ENCODE data around the gene PLAC8L1.

PLAC8L1 gene

DNA sequence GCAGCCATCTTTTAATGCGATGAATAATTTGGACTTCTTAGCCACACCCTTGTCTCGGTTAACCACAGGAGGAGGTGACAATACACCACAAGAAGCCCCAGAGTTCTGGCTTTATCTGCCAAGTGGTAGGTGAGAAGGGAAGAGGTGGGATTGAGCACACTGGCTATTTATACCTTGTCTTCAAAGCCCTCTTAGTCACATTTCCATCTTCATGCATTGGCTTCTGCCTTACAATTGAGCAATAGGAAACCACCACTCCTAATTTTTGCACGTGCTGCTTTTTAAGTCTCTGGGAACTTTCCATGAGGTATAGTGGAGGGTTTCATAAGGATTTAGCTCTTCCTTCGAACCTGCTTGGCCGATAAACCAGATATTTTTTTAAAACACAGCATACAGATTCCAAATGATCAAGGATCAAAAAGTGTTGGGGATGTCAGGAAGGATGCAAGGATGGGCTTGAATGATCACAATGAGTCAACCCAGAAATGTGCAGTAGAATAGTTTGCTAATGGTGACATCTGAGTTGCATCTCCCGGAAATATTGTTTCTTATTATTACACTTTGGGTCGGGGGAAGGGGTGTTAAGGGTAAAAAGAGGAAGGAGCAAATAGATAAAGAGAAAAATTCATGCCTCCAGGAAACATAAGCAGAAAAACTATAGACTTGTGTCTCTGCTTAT lies 25.5 kb downstream of the PLAC8L1 start:
- no peak for DNase-seq (ENCODE audit: low read depth in 3 of 3)

GRCh38 chr5:146078566-146078965 lies 26.8 kb downstream of the PLAC8L1 start:
- DNase-seq (ENCODE audit: low read depth in 3 of 3), result no peak

DNA sequence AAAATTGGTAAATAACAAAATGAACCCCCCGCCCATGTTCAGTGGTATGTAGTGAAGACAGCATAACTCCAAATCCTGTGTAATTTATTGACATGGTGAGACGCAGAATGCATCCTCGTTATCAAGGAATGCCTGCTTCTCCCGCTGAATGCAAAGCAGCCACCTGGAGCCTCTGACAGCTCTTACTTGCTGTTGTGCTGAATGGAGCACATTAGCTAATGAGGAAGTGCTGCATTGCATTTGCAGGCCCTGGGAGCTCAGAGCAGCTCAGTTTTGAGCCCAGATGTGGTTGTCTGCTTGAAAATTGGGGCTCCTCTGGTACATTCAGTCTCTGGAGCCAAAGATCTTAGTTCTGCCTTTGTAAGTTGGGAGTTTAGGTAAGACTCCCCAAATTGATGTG lies 28.9 kb downstream of the PLAC8L1 start:
- DNase-seq (ENCODE audit: low read depth in 3 of 3), result no peak

- no peak for DNase-seq (ENCODE audit: low read depth in 3 of 3)
Observed at GRCh38 chr5:146076028-146076427, 29.3 kb downstream of the PLAC8L1 start.

DNA sequence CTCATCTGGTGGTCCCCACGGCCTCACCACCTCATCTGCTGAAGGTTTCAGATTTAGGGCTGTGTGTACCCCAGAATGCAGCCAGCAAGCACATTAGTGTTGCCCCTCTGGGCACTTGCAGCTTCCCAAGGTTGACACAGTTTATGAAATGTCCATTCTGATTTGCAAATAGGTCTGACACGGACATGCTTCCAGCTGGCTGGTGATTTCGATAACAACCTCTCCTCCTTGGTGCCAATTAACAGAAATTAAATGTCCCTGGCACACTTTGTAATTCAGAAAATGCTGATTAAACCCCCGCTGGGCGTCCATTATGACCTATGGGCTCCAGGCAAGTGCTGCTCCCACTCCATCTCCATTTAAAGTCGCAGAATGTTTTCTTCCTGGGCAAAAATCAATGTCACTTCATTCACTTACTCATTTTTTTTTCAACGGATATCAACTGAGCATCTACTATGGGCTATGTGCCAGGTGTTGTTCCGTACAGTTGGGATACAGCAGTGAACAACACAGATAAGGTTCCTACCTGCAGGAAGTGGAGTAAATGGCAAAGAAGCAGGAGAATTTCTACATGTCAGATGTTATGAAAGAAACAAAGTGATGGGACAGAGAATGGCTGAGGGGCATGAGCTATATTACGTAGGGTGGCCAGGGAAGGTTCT lies 32.0 kb downstream of the PLAC8L1 start:
- DNase-seq (ENCODE audit: low read depth in 3 of 3), result no peak

GRCh38 chr5:146072595-146072994 lies 32.8 kb downstream of the PLAC8L1 start:
- no peak for DNase-seq (ENCODE audit: low read depth in 3 of 3)

DNA sequence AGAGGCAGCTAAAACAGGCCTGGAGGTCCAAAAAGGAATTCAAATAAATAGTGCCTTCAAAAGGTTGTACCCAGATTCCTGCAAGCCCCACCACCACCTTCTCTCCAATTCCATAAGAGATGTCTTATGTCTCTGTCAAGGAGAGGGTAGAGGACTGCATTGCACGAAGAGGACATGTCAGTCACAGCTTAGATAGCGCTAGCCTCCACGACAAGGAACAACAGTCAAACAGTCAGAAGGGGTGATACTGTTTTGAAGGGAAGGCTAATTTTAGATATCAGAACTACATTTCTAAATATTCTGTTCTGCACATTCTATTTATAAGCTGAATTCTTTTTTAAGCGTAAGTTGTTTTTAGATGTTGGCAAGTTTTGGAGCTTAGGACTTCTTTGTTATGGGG lies 34.2 kb downstream of the PLAC8L1 start:
- no peak for DNase-seq (ENCODE audit: low read depth in 3 of 3)

DNA sequence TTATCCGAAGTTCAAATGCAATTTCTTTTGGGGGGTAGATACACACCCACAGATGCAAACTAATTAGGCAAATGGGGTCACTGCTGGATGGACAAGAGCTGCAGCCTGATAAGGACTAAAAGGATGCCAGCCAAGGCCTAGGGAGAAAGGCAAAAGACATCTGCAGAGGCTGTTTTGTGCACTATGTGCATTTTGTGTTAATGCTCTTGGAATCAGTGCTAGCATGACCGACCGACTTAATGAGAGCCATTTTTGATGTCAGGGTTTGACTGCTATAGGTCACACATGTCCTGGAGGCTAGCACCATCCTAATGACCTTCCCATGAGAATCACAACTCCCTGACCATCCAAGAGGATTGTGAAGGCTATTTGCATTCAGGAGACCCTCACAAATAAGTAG lies 34.6 kb downstream of the PLAC8L1 start:
- DNase-seq (ENCODE audit: low read depth in 3 of 3), result no peak

DNA sequence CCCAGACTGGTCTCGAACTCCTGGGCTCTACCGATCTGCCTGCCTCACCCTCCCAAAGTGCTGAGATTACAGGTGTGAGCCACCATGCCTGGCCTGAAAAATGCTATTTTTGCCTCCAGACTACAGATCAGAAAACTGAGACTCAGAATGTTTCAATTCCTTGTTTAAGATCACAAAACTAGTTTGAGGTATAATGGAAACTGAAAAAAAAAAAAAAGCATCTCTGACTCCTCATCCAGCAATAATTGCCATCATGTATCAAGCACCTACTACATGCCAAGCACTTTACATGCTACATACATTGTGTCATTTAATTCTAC lies 35.6 kb downstream of the PLAC8L1 start:
- no peak for DNase-seq (ENCODE audit: low read depth in 3 of 3)

DNA sequence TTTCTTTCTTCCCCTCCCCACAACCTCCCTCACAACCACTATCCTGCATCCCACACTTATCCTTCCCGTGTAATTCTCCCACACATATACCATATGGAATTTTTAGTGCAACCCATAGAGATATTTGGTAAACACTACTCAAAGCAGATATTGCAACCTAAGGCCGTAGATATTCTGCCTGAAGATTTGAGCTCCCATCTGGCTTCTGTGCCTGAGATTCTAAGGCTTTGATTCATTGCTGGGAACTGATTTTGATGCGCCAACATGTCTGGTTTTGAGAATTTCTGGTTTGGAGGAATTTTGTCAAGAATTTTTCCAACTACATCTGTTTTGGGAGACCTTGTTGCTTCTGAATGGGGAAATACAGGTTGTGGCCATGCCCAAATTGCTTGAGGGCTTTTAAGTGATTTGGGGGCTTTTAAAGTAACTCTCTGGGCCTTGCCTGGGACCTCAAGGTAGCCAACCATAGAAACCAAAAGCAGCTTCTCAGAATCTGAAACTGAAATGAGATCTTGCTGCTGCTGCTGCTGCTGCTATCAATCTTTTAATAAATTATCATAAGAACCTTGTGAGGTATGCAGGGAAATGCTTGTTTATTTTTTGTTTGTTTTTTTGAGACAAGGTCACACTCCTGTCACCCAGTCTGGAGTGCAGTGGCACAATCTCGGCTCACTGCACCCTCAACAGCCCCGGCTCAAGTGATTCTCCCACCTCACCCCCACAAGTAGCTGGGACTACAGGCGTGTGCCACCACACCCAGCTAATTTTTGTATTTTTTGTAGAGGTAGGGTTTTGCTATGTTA lies 36.2 kb downstream of the PLAC8L1 start:
- no peak for DNase-seq (ENCODE audit: low read depth in 3 of 3)

- no peak for DNase-seq (ENCODE audit: low read depth in 3 of 3)
Observed at GRCh38 chr5:146068206-146068605, 37.2 kb downstream of the PLAC8L1 start.

DNA sequence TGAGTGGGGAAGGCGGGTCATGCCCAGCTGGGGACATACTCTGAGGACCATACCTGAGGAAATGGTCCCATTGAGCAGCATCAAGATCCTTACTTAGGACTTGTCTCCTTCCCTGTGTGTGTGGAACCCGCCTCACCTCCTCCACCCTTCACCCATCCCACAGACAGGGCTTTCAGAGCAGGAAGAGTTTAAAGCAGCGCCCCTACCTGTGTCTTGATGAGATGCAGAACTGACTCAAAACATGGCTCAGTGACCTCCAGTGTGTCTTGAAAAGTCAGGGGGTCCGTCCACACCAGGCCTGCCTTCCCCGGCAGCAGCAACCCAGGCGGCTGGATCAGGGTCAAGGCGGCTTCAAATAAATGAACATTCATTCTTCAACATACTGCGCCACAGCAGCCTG lies 38.4 kb downstream of the PLAC8L1 start:
- no peak for DNase-seq (ENCODE audit: low read depth in 3 of 3)

DNA sequence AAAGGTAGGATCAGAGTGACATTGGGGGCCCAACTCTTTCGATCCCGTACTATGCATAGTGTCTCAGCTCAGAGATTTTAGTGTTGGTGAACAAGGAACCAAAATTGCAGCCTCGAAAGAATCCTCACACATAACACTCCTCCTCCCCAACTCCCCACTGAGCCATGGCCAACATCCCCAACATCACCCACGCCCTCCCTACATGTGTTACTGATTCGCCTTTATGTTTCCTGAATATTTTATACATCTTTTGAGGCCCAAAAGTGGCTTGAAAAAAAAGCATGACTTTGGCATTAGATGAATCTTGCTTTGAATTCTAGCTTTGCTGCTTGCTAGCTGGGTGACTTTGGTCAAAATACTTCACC lies 45.2 kb downstream of the PLAC8L1 start:
- no peak for DNase-seq (ENCODE audit: low read depth in 3 of 3)

GRCh38 chr5:146059460-146060220 lies 45.7 kb downstream of the PLAC8L1 start:
- no peak for DNase-seq (ENCODE audit: low read depth in 3 of 3)

DNA sequence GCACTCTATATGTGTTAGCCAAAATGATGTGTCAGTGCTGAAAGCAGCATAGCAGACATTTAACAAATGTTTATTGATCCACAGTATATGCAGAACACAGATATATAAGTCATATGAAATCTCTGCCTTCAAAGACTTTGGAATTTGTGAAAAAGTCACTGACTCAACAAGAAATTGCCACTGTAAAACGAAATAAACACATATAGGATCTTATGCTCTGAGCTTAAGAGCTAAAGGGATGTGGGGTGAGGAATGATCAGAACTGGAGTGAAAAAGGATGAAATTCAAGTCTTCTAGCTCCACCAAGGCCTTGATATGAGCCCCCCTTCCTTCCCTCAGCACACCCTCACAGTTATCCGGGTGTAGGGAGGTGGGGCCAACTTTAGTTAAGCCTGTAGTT lies 49.9 kb downstream of the PLAC8L1 start:
- DNase-seq (ENCODE audit: low read depth in 3 of 3), result no peak

DNA sequence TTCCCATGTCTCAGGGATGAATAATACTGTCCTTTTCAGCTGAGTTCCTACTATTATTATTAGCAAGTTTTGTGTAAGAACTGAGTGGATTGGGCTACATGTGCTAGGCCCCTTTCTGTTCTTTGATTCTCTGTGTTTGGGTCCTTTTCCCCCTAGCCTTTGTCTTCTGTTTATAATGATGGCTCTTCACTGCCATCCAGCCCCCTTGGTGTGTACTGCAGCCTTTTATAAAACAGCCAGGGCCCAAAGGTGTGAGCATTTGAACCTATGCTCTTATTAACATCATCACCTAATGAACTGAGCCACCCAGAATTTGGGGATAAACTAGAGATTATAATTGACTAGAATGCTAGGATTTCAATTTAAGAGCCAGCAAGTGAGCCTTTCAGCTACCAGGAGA lies 52.6 kb downstream of the PLAC8L1 start:
- DNase-seq (ENCODE audit: low read depth in 3 of 3), result no peak

DNA sequence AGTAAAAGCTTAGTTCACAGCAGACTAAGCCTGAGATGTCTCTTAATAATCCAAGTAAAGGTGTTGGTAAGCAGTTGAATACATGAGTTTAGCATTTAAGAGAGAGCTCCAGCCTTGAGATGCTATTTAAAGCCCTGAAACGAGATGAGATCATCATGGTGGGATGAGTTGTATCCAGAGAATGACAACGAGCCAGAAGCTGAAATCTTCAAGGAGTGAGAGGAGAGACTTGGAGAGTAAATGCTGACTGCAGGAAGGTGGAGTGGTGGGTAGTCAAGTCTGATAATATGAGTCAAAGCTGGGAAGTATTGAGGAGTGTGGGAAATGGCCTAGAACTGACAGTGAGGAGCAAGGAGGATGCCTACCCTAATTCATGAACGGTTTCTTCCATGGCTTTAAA lies 53.7 kb downstream of the PLAC8L1 start:
- DNase-seq (ENCODE audit: low read depth in 3 of 3), result no peak

DNA sequence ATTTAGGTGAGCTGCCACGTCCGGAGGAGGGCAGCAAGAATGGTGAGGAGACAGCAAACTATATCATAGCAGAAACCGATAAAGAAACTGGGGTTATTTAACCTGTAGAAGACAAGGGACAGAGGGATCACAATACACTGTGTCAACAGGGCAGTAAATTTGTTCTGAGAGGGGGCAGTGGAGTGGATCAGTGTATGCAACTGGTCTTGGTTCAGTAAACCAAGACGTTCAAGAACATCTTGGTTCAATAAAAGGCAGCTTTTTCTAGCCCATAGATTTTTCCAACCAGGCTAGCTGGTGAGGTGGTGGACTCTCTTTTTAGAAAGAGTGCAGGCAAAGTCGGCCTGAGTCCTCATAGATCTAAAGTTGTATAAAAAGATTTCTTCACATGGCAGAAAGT lies 55.3 kb downstream of the PLAC8L1 start:
- no peak for DNase-seq (ENCODE audit: low read depth in 3 of 3)

DNA sequence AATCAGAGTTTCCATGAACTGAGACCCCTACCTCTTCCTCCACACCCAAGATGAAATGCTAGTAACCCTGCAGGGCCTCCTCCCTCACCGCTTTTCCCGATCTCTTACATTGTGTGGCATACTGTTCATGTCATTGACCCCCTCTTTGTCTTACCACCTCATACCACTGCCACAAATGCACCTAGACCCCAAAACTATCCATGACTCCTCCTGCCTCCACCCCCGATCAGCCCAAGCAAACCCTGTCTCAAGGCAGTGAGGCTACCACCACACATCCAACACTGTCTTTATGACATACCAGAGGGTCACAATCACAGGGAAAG lies 55.7 kb downstream of the PLAC8L1 start:
- no peak for DNase-seq (ENCODE audit: low read depth in 3 of 3)

GRCh38 chr5:146048994-146049703 lies 56.2 kb downstream of the PLAC8L1 start:
- DNase-seq (ENCODE audit: low read depth in 3 of 3), result no peak

GRCh38 chr5:146047396-146047795 lies 58.0 kb downstream of the PLAC8L1 start:
- no peak for DNase-seq (ENCODE audit: low read depth in 3 of 3)

GRCh38 chr5:146043722-146044121 lies 61.7 kb downstream of the PLAC8L1 start:
- DNase-seq (ENCODE audit: low read depth in 3 of 3), result no peak
